Stimulated activated CD4-positive, alpha-beta T cell treated with anti-CD3 and anti-CD28 coated beads, Interleukin-15, amount 100 ng/mL, for 48 hours (primary cell): Measurements from ENCODE around the gene COA6.

Experiments
- DNase-seq, 2 donors: peaks; one replicate each; pipeline ENCODE4 v3.0.0-alpha.2; 2020; ENCODE audit warnings: low read depth in 2 of 2

COA6 gene

GRCh38 chr1:234412830-234413229 is 39.6 kb downstream of the COA6 start:
- DNase-seq: no peak

GRCh38 chr1:234413485-234413884 is 40.2 kb downstream of the COA6 start:
- DNase-seq: no peak

GRCh38 chr1:234413990-234414389 is 40.7 kb downstream of the COA6 start:
- DNase-seq: no peak

GRCh38 chr1:234427950-234428646 is 54.8 kb downstream of the COA6 start:
- DNase-seq: no peak

DNA sequence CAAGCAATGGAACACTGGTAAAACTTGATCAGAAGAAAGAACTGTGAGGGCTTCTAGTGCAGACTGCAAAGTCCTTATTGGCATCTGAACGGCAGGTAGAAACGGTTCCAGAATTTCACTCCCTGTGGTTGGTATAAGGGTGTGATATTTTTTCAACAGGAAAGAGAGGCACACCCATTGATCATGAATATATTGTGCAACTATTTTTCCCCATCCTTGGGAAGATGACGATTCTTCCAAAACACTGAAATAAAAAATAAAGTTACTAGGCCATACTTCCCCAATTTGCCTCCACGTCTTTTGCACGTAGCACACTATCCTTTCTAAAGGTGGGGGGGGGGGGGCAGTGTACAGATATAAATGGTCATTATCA is 56.2 kb downstream of the COA6 start:
- DNase-seq: no peak

- DNase-seq: no peak
Measured at GRCh38 chr1:234430691-234431090, 57.4 kb downstream of the COA6 start.

DNA sequence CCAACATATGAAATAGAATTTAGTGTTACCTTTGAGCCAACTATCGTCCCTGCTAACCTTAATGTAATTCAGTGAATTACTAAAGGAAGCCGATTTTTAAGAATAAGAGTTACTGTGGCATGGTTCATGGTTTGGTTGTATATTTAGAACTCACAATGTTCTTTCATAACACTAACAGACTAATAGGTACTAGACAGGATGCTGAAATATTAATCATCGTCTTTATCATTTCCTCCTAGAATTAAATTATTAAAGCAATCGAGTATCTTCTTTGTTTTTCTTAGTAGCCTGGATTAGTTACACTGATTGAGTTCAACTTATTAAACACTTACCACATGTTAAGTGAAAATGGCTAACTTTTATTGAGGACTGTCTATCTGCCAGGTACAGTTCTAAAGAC is 58.0 kb downstream of the COA6 start:
- DNase-seq: no peak

GRCh38 chr1:234433563-234434285 is 60.5 kb downstream of the COA6 start:
- DNase-seq: no peak
